Osteoblast (primary cell): ENCODE results near the gene EPHA1. TPM values are rescaled to one million over a fixed set of nuclear protein-coding genes. Genes with fewer than 3 reads are reported as not detected.
"Not testable (repeated sequence)": the region's sequence is repeated elsewhere in the genome, so short reads cannot be mapped to it uniquely, and the experiment has no call there.

ENCODE experiments used
- DNase-seq: peaks from one replicate; pipeline ENCODE4 v3.0.0; 2011; ENCODE audit warnings: low spot score, mixed read lengths; ENCODE audit not compliant: insufficient read length; ENCODE audit errors: missing footprints
- H2AFZ ChIP-seq: 2 replicates; pipeline ENCODE4 v1.6.0; 2011; ENCODE audit warnings: mild to moderate bottlenecking, low read length
- H3K27ac ChIP-seq: 2 replicates; pipeline ENCODE4 v1.5.1; 2011; ENCODE audit warnings: mild to moderate bottlenecking, low read depth, low read length, moderate library complexity
- H3K27me3 ChIP-seq: 2 replicates; pipeline ENCODE4 v1.6.0; 2012; ENCODE audit warnings: mild to moderate bottlenecking, control low read depth, inconsistent platforms, low read length, moderate library complexity; ENCODE audit not compliant: insufficient read depth
- H3K36me3 ChIP-seq: 2 replicates; pipeline ENCODE4 v1.5.1; 2011; ENCODE audit warnings: mild to moderate bottlenecking, low read length, control low read depth, moderate library complexity; ENCODE audit not compliant: insufficient read depth
- H3K4me1 ChIP-seq: 2 replicates; pipeline ENCODE4 v1.5.1; 2011; ENCODE audit warnings: mild to moderate bottlenecking, low read length, control low read depth, moderate library complexity; ENCODE audit not compliant: insufficient read depth
- H3K4me2 ChIP-seq: 2 replicates; pipeline ENCODE4 v1.6.0; 2011; ENCODE audit warnings: mild to moderate bottlenecking, low read length; ENCODE audit not compliant: insufficient read depth
- H3K4me3 ChIP-seq: fragments of 200-600 bp; sonication (generic); 3 replicates; pipeline ENCODE4 v1.5.1; 2012; ENCODE audit warnings: mild to moderate bottlenecking, low read length, inconsistent platforms; ENCODE audit not compliant: insufficient read depth
- H3K79me2 ChIP-seq: 2 replicates; pipeline ENCODE4 v1.6.0; 2012; ENCODE audit warnings: mild to moderate bottlenecking, low read length, control low read depth, inconsistent platforms; ENCODE audit not compliant: insufficient read depth
- H3K9me3 ChIP-seq: 2 replicates; pipeline ENCODE4 v1.5.1; 2011; ENCODE audit warnings: low read depth, low read length, control low read depth
- H4K20me1 ChIP-seq: 2 replicates; pipeline ENCODE4 v1.6.0; 2012; ENCODE audit warnings: mild to moderate bottlenecking, low read length, control low read depth; ENCODE audit not compliant: insufficient read depth
- CTCF ChIP-seq: IDR thresholded peaks from 2 replicates; pipeline ENCODE4 v1.5.1; 2011; ENCODE audit warnings: mild to moderate bottlenecking, low read depth, low read length, moderate library complexity; ENCODE audit errors: extremely low read depth
- total RNA-seq: library from RNA; depleted of rRNA; stranded (reverse); fragments of >200 nt; gene quantifications from 2 replicates; pipeline ENCODE4 v1.2.3, GENCODE V29; 2012

Gene EPHA1
- total RNA-seq, 1 donor: not detected

DNA sequence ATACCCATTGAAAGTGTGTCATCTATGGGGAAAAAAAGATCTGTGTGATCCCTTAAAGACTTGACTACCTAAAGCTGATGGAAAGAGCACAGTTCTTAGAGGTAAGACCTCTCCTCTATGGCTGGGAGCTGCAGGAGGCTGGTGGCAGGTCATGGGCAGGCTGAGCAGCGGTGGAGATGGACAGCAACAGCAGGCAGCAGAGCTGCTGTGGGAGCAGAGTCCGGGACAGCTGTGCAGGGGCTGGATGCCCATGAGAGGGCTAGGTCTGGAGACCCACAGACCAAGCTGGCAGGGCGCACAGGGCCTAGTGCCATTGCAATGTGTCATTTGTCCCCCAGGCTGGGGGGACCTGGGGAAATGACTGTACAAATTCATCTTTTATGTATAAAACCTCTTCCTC lies 13.4 kb upstream of the EPHA1 start:
- DNase-seq: peak; percentile 56
- Histone ChIP-seq H3K36me3 (no peaks in the 10 kb centered on the region), H3K4me3 (no peak overlapping the region), H3K79me2 (no peaks in the 10 kb centered on the region), H3K4me1 (no peaks in the 10 kb centered on the region), H2AFZ (no peak overlapping the region), H3K27ac (no peak overlapping the region), H4K20me1 (no peaks in the 10 kb centered on the region), H3K9me3 (no peaks in the 10 kb centered on the region), H3K4me2 (no peak overlapping the region), H3K27me3 (no peaks in the 10 kb centered on the region)
- no peak for TF ChIP-seq CTCF

GRCh38 chr7:143420624-143421023 lies 12.0 kb upstream of the EPHA1 start:
- not testable (repeated sequence) for H3K4me2 ChIP-seq, H3K4me3 ChIP-seq, H3K27me3 ChIP-seq, H4K20me1 ChIP-seq, H3K36me3 ChIP-seq, DNase-seq, H3K4me1 ChIP-seq, H3K9me3 ChIP-seq, H3K27ac ChIP-seq, H2AFZ ChIP-seq, H3K79me2 ChIP-seq

DNA sequence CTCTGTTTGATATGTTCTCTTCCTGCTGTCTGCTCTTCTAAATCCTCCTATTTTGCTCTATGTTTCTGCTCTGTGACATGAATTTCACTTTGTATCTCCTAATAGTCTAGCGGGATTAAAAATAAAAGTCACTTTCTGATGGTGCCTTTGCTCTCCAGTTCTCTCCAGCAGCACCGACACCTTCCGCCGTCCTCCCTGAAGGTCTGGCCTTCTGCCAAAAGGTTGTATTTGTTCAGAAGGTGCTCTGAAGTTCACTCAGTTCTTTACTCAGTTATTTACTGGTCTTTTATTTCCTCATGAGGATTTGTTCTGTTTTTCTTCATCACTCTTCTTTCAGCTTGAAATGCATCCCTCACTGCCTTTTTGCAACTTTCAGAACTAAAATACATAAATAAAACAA lies 11.2 kb upstream of the EPHA1 start:
- H3K36me3 ChIP-seq: no peaks in the 10 kb centered on the region
- DNase-seq: no peak
- no peaks in the 10 kb centered on the region for H4K20me1 ChIP-seq
- no peak overlapping the region for H2AFZ ChIP-seq
- no peak for TF ChIP-seq CTCF
- H3K4me2 ChIP-seq: no peak overlapping the region
- no peak overlapping the region for H3K4me3 ChIP-seq
- H3K27ac ChIP-seq: no peak overlapping the region
- no peaks in the 10 kb centered on the region for H3K79me2 ChIP-seq
- no peaks in the 10 kb centered on the region for H3K27me3 ChIP-seq
- no peaks in the 10 kb centered on the region for H3K9me3 ChIP-seq
- H3K4me1 ChIP-seq: peaks cover 15% of the 10 kb centered on the region

DNA sequence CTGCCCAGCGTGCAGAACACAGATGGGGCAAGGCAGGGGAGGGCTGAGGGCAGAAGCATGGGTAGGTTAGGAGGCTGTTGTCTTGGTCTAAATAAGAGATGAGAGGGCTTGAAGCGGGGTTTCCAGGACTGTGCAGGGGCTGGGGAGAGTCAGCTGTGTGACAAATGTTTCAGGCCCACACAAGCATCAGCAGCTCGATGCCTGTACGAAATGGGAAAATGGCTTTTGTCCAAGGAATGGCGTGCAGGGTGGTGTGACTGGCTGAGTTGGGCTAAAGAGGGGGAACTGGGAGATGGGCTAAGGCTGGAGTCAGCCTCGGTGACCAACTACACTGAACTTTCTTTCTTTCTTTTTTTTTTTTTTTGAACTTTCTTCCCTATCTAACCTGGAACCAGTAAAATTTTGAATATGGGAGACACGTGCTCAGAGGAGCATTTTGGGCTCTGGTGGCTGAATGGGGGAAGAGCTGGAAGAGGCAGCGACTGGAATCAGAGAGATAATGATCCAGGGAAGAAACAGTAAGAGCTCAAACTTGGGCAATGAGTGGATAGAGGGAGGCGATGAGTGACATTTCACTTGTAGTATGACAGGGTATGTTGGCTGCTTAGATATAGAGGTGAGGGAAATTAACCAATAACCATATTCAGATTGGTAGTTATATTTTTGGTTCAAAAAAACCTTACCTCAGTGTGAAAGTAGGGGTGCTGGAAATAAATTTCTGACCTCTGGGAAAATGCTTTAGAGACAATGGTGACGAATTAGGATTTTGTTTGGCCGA lies 10.2 kb upstream of the EPHA1 start:
- H3K27me3 ChIP-seq: no peaks in the 10 kb centered on the region
- H2AFZ ChIP-seq: no peak overlapping the region

More for the DNA sequence above, 10.2 kb upstream of the EPHA1 start:
- Histone ChIP-seq H3K4me2 (no peak overlapping the region), H3K9me3 (no peaks in the 10 kb centered on the region), H3K4me3 (no peak overlapping the region), H3K4me1 (peaks cover 20% of the 10 kb centered on the region), H3K27ac (no peak overlapping the region), H4K20me1 (no peaks in the 10 kb centered on the region), H3K79me2 (no peaks in the 10 kb centered on the region), H3K36me3 (no peaks in the 10 kb centered on the region)
- no peak for TF ChIP-seq CTCF
- no peak for DNase-seq
